GM18498 (cell line): ENCODE measurements around the gene TIMM10B.
"Not testable (repeated sequence)": the region's sequence is repeated elsewhere in the genome, so short reads cannot be mapped to it uniquely, and the experiment has no call there.

Experiments
- ATAC-seq: cut with Tn5 transposase; IDR thresholded peaks from one replicate; pipeline ENCODE4 v1.9.1; 2021; ENCODE audit warnings: mild to moderate bottlenecking, moderate library complexity; ENCODE audit not compliant: unreplicated experiment

TIMM10B gene

DNA sequence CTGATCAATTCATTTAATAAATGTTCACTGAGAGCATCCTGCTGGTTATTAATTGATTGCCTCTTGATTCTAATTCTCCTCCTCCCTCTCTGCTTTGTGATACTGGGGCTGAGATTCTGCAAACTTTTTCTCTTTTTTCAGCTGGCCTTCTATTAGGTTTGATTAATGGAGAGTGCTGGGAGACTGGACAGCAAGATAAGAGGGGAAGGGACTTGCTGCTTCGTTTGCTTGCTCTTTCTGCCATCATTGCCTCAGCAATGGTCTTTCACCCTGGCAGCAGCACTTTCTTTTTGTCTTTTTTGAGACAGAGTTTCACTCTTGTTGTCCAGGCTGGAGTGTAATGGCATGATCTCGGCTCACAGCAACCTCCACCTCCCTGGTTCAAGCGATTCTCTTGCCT is 22.9 kb downstream of the TIMM10B start:
- no peak for ATAC-seq

DNA sequence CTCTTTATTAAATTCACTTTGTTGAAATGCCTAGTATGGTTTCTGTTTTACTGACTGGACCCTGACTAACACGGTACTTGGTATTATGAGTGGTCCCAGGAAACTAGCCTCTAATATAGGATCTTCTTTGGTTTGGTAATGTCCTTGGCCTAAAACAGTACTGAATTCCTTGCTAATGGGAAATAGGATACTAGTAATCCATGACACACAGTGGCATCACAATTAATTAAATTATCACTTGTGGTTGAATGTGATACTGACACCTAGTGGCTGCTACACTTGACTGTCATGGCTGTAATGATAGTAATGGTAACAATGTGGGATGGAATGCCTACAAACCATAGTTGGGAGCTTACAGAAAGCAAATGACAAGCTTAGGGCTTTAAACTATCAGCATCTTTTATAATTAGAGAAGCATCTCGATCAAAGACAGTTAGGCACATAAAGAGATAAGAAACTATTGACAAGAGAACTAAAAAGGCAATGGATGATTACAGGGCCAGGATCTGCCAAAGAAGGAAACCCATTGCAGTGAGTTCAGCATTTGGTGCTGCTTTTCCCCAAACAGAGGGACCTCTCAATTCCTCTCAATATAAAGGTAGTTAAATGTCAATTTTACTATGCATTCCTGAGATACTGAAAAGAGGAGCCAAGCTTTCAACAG is 24.4 kb downstream of the TIMM10B start:
- ATAC-seq, result no peak

DNA sequence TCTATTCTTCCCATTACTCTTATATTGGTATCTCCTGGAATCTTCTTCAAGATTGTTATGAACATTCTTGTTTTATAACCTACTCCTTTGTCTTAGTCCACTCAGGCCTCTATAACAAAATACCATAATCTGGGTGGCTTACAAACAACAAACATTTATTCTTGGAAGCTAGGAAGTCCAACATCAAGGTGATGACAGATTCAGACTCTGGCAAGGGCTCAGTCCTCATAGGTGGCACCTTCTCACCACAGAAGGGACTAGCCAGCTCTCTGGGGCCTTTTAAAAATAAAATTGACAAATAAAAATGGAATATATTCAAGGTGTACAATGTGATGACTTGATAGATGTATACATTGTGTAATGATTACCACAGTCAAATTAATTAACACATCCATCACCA is 35.6 kb downstream of the TIMM10B start:
- no peak for ATAC-seq

DNA sequence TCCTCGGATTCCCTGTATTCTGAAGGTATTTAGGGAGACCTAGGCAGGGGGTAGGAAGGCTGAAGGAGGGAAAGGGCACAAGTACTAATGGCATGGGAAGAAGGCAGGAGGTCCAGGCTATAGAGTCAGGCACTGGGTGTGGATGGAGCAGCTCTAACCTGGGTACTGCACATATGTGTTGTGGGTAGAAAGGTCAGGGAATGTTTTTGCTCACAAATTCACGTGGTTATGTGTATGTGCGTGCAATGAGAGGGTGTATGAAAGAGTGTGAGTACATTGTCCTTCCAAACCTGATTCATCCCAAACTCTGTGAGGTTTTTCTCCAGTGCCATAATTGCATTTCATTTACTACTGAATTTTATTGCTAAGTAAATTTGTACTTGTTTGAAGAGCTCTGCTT is 39.0 kb downstream of the TIMM10B start:
- no peak for ATAC-seq

DNA sequence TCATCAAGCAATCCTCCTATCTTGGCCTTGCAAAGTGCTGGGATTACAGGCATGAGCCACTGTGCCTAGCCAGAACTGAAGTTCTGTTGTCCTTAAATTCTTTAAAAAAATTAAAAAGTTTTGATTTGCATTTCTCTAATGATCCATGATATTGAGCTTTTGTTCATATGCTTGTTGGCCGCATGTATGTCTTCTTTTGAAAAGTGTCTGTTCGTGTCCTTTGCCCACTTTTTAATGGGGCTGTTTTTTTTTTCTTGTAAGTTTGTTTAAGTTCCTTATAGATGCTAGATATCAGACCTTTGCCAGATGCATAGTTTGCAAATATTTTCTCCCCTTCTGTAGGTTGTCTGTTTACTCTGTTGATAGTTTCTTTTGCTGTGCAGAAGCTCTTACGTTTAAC is 40.6 kb downstream of the TIMM10B start:
- ATAC-seq, result not testable (repeated sequence)

DNA sequence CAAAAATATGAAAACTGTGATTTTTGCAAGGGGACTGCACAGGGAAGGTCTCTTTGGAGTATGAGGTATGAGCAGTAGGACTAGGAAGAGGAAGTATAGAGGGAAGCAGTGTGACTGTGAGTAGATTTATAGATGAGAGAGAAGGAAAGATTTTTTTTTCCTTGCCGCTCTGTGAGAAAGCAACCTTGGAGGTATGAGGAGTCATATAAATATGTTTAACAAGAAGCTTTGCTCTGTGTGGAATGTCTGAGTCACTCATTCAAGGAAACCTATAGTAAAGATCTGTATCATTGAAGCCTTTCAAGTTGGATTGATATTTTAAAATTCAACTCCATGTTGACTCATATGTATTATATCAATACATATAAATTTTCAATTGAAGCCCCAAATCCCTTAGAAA is 42.0 kb downstream of the TIMM10B start:
- no peak for ATAC-seq

DNA sequence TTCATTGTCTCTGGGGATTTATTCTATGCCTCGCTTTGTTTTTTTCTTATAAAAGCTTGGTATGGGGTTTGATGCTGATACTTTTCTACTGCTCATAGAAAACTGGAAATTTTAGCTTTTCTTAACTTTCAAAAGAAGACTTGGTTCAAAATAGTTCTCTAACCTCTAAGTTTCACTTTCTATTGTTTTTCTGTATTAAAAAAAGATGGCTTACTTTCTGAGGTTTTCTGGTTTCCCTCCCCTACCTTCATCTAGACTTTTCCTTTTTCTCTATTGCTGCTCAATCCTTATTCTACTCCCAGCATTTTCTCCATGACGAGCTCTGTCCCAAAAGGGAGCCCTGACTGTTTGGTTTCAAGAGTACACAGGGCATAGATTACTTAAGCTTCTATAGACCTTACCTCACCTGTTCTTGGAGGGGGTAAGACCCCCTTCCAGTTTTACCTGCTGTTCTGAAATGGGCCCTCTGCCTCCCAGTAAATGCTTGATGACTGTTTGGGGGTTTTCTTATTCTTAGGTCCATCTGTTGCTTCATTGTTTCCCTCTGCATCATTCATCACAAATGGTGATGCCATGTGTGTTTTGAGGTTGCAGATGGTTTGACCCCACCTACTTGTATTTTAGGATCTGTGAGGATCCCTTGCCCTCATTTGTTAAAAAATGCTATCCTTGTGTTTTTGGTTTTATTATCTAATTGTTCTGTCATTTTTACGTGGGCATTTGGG is 45.3 kb downstream of the TIMM10B start:
- peak; percentile 70 for ATAC-seq

DNA sequence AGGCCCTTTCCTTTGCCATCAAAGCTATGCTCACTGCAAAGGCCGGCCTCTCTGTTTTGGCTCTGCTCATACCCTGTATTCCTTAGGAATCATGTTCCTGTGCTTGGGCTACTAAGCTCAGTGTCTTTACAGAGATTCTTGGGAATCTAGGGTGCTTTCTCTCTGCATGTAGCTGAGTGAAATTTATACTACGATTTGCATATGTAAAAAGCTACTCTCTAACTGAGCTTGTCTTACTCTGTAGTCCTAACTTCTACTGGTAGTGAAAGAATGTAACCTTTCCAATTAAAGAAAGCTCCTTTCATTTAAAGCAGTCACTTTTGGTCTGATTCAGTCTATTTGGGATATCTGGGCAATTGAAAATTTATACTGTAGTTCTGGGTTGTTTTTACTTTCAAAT is 48.0 kb downstream of the TIMM10B start:
- ATAC-seq, result no peak

DNA sequence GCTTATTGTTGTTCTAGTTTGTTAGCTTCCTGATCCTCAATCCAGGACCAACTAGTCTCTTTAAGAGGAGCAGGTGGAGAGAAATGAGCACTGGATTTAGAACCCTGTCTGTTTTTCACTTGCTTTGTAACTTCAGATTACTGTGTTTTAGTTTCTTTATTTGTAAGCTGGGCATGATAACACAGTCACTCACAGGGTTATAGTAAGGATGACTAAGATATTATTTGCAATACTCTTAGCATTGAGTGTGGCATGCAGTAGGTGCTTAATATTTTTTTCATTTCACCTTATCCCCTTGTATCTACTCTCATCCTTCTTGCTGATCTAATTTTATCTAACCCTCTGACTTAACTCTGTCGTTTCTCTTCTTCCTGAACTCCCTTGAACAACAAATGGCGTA is 49.5 kb downstream of the TIMM10B start:
- ATAC-seq, result no peak

DNA sequence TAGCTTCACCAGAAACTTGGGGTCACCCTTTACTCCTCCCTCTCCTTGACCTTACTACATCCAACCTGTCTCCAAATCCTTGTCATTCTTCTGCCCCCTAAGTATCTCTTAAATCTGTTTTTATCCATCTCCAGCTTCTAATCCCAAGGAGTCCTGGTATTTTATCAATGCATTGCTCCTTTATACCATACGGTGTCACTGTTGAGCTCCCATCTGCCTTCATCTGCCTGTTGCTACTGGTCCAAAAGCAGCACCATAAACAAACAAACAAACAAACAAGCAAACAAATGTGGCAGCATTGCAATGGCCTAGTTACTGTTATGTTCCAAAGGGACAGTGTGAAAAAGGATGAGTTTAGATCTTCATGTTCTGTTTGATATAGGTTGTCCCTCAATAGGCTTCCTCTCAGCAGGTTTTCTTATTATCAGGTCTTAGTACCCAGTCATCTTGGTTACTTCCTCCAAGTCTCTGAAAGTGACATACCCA is 50.0 kb downstream of the TIMM10B start:
- no peak for ATAC-seq
